Activated CD8-positive, alpha-beta T cell treated with anti-CD3 and anti-CD28 coated beads for 36 hours (primary cell): ENCODE data around the gene EIF3J. TPM values are rescaled to one million over a fixed set of nuclear protein-coding genes. Genes with fewer than 3 reads are reported as not detected.

Experiments used
- ATAC-seq: fragments of 200-7000 bp; cut with Tn5 transposase; one replicate; pipeline ENCODE4 v1.10.0; 2021; ENCODE audit warnings: mild to moderate bottlenecking, moderate library complexity
- CTCF ChIA-PET: fragments of 350-600 bp; sonication (Branson Sonifier 250); formaldehyde crosslinking; loops from one replicate; lab custom pipeline; 2021; ENCODE audit warnings: antibody characterized with exemption; lab: Charles Lee
- POLR2A ChIA-PET: fragments of 350-600 bp; sonication (Branson Sonifier 250); formaldehyde crosslinking; loops from one replicate; lab custom pipeline; 2021; ENCODE audit warnings: antibody characterized with exemption; lab: Charles Lee
- DNase-seq: peaks from one replicate; pipeline ENCODE4 v3.0.0-alpha.2; 2020
- H3K27ac Mint-ChIP-seq: one replicate; pipeline ENCODE4 v1.8.0; 2021; ENCODE audit warnings: mild to moderate bottlenecking, mixed read lengths
- H3K27me3 Mint-ChIP-seq: one replicate; pipeline ENCODE4 v1.8.0; 2021; ENCODE audit warnings: mixed read lengths
- H3K36me3 Mint-ChIP-seq: one replicate; pipeline ENCODE4 v1.8.0; 2021; ENCODE audit warnings: low read depth, mixed read lengths
- H3K4me1 Mint-ChIP-seq: one replicate; pipeline ENCODE4 v1.8.0; 2021; ENCODE audit warnings: low read depth, mixed read lengths
- H3K4me3 Mint-ChIP-seq: one replicate; pipeline ENCODE4 v1.8.0; 2021; ENCODE audit warnings: mild to moderate bottlenecking, moderate library complexity, mixed read lengths
- H3K9me3 Mint-ChIP-seq: one replicate; pipeline ENCODE4 v1.8.0; 2021; ENCODE audit warnings: mixed read lengths
- intact Hi-C: fragments of 100-400 bp; cut with micrococcal nuclease; formaldehyde crosslinking; loops from one replicate; pipeline ENCODE4 v1.10.0; 2022
- total RNA-seq, 2 experiments: library from RNA; stranded (reverse); gene quantifications; one replicate each; pipeline ENCODE4 v1.2.3, GENCODE V29; 2021
- TF ChIP-seq, protein P1 (sequence below): fragments of 200-600 bp; IDR thresholded peaks from one replicate; pipeline ENCODE4 v1.8.0; 2022; ENCODE audit warnings: antibody characterized with exemption, mild to moderate bottlenecking

Gene EIF3J
- total RNA-seq, 2 experiments from 2014 or later = 109 to 112 TPM

DNA sequence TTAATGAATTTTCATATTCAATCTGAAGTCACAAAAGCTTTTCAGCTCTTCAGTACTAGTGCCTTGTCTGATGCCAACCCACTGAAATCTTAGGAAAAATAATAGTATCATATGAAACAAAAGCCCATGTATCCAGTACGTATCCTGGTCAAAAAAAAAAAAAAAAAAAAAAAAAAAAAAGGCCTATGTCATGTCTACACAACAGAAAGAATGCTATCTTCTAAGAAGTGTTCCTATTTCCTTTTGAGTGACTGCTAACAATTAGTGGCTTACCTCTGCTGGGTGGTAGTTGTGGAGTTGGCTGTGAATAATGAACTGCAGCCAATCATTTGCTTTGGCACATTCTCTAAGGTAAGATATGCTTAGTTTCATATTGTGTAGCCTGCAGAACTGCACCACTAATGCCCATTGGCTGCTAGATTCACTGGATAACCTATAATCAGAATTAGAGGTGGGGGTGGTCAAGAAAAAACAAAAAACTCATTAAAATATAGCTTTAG, 59.6 kb downstream of the EIF3J start:
- Mint-ChIP-seq H3K36me3 (peaks cover 35% of the 10 kb centered on the region), H3K4me3 (no peak overlapping the region), H3K27me3 (no peaks in the 10 kb centered on the region), H3K9me3 (no peaks in the 10 kb centered on the region), H3K4me1 (peaks cover 36% of the 10 kb centered on the region), H3K27ac (no peak overlapping the region)
- DNase-seq (peak; percentile 19), ATAC-seq (peak; percentile 67)
- intact Hi-C loops = no loop called here
- ChIA-PET CTCF (interaction anchor here (0.7 to 2.1 kb wide), 7 partner anchors 13 to 142 kb away, joined by 3 to 9 read pairs (median 4); partner anchors contain the start of genes SPG11 and TRIM69), POLR2A (interaction anchor here (0.6 to 1.9 kb wide), 7 partner anchors 9 to 300 kb away, joined by 3 to 4 read pairs (median 3); partner anchors contain the start of gene TRIM69)
- TF ChIP-seq, protein P1, sequence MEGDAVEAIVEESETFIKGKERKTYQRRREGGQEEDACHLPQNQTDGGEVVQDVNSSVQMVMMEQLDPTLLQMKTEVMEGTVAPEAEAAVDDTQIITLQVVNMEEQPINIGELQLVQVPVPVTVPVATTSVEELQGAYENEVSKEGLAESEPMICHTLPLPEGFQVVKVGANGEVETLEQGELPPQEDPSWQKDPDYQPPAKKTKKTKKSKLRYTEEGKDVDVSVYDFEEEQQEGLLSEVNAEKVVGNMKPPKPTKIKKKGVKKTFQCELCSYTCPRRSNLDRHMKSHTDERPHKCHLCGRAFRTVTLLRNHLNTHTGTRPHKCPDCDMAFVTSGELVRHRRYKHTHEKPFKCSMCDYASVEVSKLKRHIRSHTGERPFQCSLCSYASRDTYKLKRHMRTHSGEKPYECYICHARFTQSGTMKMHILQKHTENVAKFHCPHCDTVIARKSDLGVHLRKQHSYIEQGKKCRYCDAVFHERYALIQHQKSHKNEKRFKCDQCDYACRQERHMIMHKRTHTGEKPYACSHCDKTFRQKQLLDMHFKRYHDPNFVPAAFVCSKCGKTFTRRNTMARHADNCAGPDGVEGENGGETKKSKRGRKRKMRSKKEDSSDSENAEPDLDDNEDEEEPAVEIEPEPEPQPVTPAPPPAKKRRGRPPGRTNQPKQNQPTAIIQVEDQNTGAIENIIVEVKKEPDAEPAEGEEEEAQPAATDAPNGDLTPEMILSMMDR = no peak

DNA sequence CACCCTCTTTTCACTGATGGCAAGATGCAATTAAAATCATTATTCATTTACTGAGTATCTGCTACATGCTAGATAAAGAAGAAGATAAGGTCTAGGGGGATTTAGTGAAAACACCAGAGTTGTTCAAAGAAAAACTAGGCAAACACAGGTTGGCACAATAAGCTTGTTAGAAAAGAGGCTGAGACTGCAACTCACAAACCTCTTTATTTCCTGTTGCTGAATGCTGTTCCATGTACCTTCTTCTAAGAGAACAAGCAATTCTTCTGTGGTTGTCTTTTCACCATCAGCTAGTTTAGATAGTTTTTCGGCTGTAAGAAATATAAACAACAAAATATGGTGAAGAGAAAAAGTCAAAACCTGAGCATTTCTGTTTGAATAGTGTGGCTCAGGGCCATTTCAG, 61.1 kb downstream of the EIF3J start:
- ChIA-PET CTCF (interaction anchor here (0.8 to 2.3 kb wide), 7 partner anchors 9 to 140 kb away, joined by 3 to 10 read pairs (median 5); partner anchors contain the start of gene SPG11), POLR2A (interaction anchor here (0.6 to 1.9 kb wide), 4 partner anchors 28 to 113 kb away, joined by 3 to 9 read pairs (median 4); partner anchors contain the start of genes B2M, PATL2 and SPG11)
- Mint-ChIP-seq H3K9me3 (no peaks in the 10 kb centered on the region), H3K36me3 (peaks cover 45% of the 10 kb centered on the region), H3K4me3 (no peak overlapping the region), H3K27me3 (no peaks in the 10 kb centered on the region), H3K4me1 (peaks cover 36% of the 10 kb centered on the region), H3K27ac (peak overlapping the region; percentile 30)
- TF ChIP-seq, protein P1 = no peak
- intact Hi-C loops = no loop called here
- ATAC-seq (no peak), DNase-seq (no peak)

DNA sequence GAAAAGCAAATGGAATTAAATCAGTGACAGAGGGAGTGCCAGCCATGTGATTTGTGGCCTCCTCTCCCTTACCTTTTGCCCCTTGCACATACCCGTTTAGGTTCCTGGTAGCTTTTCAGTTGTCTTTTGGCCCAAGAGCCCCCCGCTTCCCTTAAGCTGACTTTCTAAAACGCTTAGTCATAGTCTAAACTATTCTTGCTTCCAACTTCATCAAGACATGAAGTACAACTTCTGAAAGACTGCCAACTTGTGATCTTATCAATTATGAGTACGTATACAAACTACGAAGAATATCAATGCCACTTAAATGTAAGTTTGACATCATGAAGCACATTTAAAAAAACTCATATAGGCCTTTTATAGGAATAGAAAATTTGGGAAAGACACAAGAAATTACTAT, 61.9 kb downstream of the EIF3J start:
- ChIA-PET CTCF (interaction anchor here (1.0 to 2.3 kb wide), 4 partner anchors 15 to 139 kb away, joined by 3 to 10 read pairs (median 8); partner anchors contain the start of gene SPG11), POLR2A (interaction anchor here (0.9 to 1.9 kb wide), 4 partner anchors 20 to 112 kb away, joined by 3 to 9 read pairs (median 5); partner anchors contain the start of genes B2M, PATL2 and SPG11)
- Mint-ChIP-seq H3K9me3 (no peaks in the 10 kb centered on the region), H3K27ac (peak overlapping the region; percentile 30), H3K4me3 (no peak overlapping the region), H3K27me3 (no peaks in the 10 kb centered on the region), H3K4me1 (peaks cover 36% of the 10 kb centered on the region), H3K36me3 (peaks cover 46% of the 10 kb centered on the region)
- TF ChIP-seq, protein P1 = no peak
- ATAC-seq = no peak
- intact Hi-C loops = no loop called here
- no peak for DNase-seq

DNA sequence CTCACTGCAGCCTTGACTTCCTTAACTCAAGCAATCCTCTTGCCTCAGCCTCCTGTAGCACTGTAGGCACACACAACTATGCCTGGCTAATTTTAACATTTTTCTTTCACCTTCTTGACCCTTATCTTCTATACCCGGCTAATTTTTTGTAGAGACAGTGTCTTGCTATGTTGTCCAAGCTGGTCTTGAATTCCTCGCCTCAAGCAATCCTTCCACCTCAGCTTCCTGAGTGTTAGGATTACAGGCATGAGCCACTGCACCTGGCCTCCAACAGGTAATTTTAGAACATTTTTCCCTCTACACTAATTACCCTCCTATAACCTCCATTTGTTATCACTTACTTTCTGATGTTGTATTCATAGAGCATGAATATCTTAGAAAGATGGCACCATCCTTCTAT, 66.2 kb downstream of the EIF3J start:
- Mint-ChIP-seq H3K9me3 (no peaks in the 10 kb centered on the region), H3K36me3 (peaks cover 43% of the 10 kb centered on the region), H3K27me3 (no peaks in the 10 kb centered on the region), H3K27ac (peak overlapping the region; percentile 4), H3K4me1 (peaks cover 10% of the 10 kb centered on the region), H3K4me3 (no peak overlapping the region)
- DNase-seq (no peak), ATAC-seq (no peak)
- TF ChIP-seq, protein P1 = no peak
- intact Hi-C loops = no loop called here
- POLR2A ChIA-PET = interaction anchor here (0.9 kb wide), 1 partner anchor 48 kb away, joined by 3 read pairs; no protein-coding TSS in a partner anchor
- CTCF ChIA-PET = interaction anchor here (0.6 to 1.2 kb wide), 4 partner anchors 10 to 122 kb away, joined by 3 to 4 read pairs (median 3); no protein-coding TSS in a partner anchor

DNA sequence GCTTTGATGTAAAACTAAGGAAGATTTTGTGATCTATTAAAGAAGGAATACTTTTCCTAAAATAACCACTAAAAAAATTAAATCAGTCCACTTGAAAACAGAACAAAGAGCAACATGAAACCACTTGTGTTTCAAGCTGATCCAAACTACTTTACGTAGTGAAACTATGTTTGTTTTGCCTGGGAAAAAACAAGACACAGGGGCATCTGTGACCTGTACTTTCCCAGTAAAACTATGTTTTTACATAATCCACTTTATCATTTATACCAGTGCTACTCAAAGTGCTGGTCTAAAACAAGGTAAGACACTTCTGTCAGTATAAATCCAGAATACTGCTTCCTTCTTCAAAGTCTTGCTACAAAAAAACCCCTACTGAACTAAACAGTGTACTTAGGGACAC, 69.8 kb downstream of the EIF3J start:
- Mint-ChIP-seq H3K27ac (no peak overlapping the region), H3K9me3 (no peaks in the 10 kb centered on the region), H3K4me1 (no peaks in the 10 kb centered on the region), H3K36me3 (peaks cover 39% of the 10 kb centered on the region), H3K4me3 (no peak overlapping the region), H3K27me3 (no peaks in the 10 kb centered on the region)
- DNase-seq = no peak
- ATAC-seq = no peak
- ChIA-PET CTCF (no interaction called here), POLR2A (no interaction called here)
- intact Hi-C loops = no loop called here
- TF ChIP-seq, protein P1 = no peak
